H1 (cell line): Measurements from ENCODE around the gene TUBGCP4. TPM values are rescaled to one million over a fixed set of nuclear protein-coding genes. Genes with fewer than 3 reads are reported as not detected.

Experiments
- CTCF ChIA-PET: fragments of 300-600 bp; sonication (Branson Sonifier 250); formaldehyde crosslinking; loops from one replicate; lab custom pipeline; 2021; ENCODE audit not compliant: partially characterized antibody; lab: Charles Lee
- POLR2A ChIA-PET: fragments of 300-600 bp; sonication (Branson Sonifier 250); formaldehyde crosslinking; loops from one replicate; lab custom pipeline; 2021; ENCODE audit warnings: inconsistent platforms; ENCODE audit not compliant: partially characterized antibody; lab: Charles Lee
- DNase-seq, 2 experiments: peaks; one replicate each; pipeline versions ENCODE4 v3.0.0 to v3.0.0-alpha.2; 2010 to 2022; ENCODE audit warnings: low spot score in 2 of 2, low read depth in 1 of 2, mixed read lengths in 1 of 2
- FAIRE-seq: peaks from 2 replicates; lab custom pipeline; 2011; peaks lifted over from hg19 to GRCh38; lab: Jason Lieb, UNC
- H2AFZ ChIP-seq: 2 replicates; pipeline ENCODE4 v1.8.1; 2012; ENCODE audit warnings: low read length, inconsistent platforms
- H2AK5ac ChIP-seq: 2 replicates; pipeline ENCODE4 v1.6.1; 2013; ENCODE audit warnings: low read depth, low read length
- H2BK120ac ChIP-seq: replicated peaks from 2 replicates; pipeline ENCODE3; 2013; ENCODE audit warnings: low read depth, low read length, inconsistent platforms
- H2BK12ac ChIP-seq: 2 replicates; pipeline ENCODE4 v1.6.1; 2013; ENCODE audit warnings: low read depth, low read length
- H2BK15ac ChIP-seq: 2 replicates; pipeline ENCODE4 v1.6.1; 2013; ENCODE audit warnings: low read length
- H2BK20ac ChIP-seq: 2 replicates; pipeline ENCODE4 v1.6.1; 2013; ENCODE audit warnings: low read length
- H2BK5ac ChIP-seq: 2 replicates; pipeline ENCODE4 v1.6.1; 2013; ENCODE audit warnings: low read depth, low read length
- H3K14ac ChIP-seq: 2 replicates; pipeline ENCODE4 v1.6.1; 2013; ENCODE audit warnings: inconsistent platforms; ENCODE audit not compliant: insufficient read length
- H3K18ac ChIP-seq: 2 replicates; pipeline ENCODE4 v1.6.1; 2013; ENCODE audit warnings: low read length; ENCODE audit errors: extremely low read depth
- H3K23ac ChIP-seq: 2 replicates; pipeline ENCODE4 v1.6.1; 2013; ENCODE audit warnings: inconsistent platforms; ENCODE audit not compliant: insufficient read length
- H3K23me2 ChIP-seq: 2 replicates; pipeline ENCODE4 v1.6.1; 2013; ENCODE audit warnings: low read depth, low read length
- H3K27ac ChIP-seq: 2 replicates; pipeline ENCODE4 v1.6.1; 2011; ENCODE audit warnings: low read depth, low read length, inconsistent platforms
- H3K27me3 ChIP-seq, 4 experiments: replicated peaks in 1 of 4; 1 replicate in 1 of 4; 2 replicates in 3 of 4; pipeline versions ENCODE4 v1.6.1 to v1.8.1; 2011 to 2013; ENCODE audit warnings: low read length in 3 of 4, mild to moderate bottlenecking in 3 of 4, inconsistent platforms in 2 of 4, mixed read lengths in 2 of 4, moderate library complexity in 1 of 4; ENCODE audit not compliant: control insufficient read depth in 3 of 4, insufficient read depth in 3 of 4; ENCODE audit errors: extremely low read depth in 1 of 4
- H3K36me3 ChIP-seq, 4 experiments: 2 replicates each; pipeline versions ENCODE4 v1.6.1 to v1.8.1; 2011 to 2013; ENCODE audit warnings: mild to moderate bottlenecking in 4 of 4, low read length in 3 of 4, moderate library complexity in 2 of 4, control low read depth in 1 of 4, inconsistent platforms in 1 of 4; ENCODE audit not compliant: insufficient read depth in 4 of 4, control insufficient read depth in 2 of 4
- H3K4ac ChIP-seq: replicated peaks from 2 replicates; pipeline ENCODE3; 2013; ENCODE audit warnings: low read length, low read depth, mixed read lengths, inconsistent platforms; ENCODE audit not compliant: insufficient read length
- H3K4me1 ChIP-seq, 4 experiments: replicated peaks in 1 of 4; 1 replicate in 1 of 4; 2 replicates in 3 of 4; pipeline versions ENCODE4 v1.6.1 to v1.8.1; 2011 to 2013; ENCODE audit warnings: low read length in 3 of 4, inconsistent platforms in 2 of 4, mixed read lengths in 1 of 4; ENCODE audit not compliant: insufficient read depth in 4 of 4, control insufficient read depth in 3 of 4
- H3K4me2 ChIP-seq, 2 experiments: 2 replicates each; pipeline versions ENCODE4 v1.6.1 to v1.8.1; 2011 to 2013; ENCODE audit warnings: low read depth in 2 of 2, low read length in 2 of 2, control low read depth in 1 of 2, inconsistent platforms in 1 of 2, mild to moderate bottlenecking in 1 of 2; ENCODE audit not compliant: insufficient read depth in 1 of 2
- H3K4me3 ChIP-seq, 4 experiments: fragments of 200-600, 300-600 bp in 1 of 4; sonication (generic), shearing (Covaris generic), sonication (Bioruptor Twin) in 1 of 4; 2 replicates each; pipeline versions ENCODE4 v1.5.1 to v1.8.1; 2011 to 2016; ENCODE audit warnings: low read length in 4 of 4, low read depth in 3 of 4, control low read depth in 2 of 4, inconsistent platforms in 2 of 4, mild to moderate bottlenecking in 2 of 4, mixed read lengths in 1 of 4, moderate library complexity in 1 of 4; ENCODE audit not compliant: insufficient read depth in 2 of 4; ENCODE audit errors: extremely low read depth in 1 of 4
- H3K56ac ChIP-seq: replicated peaks from 2 replicates; pipeline ENCODE3; 2013; ENCODE audit warnings: low read depth, mild to moderate bottlenecking, mixed read lengths, low read length, inconsistent platforms; ENCODE audit not compliant: insufficient read length
- H3K79me1 ChIP-seq: 2 replicates; pipeline ENCODE4 v1.6.1; 2013; ENCODE audit warnings: low read depth, low read length, control low read depth
- H3K79me2 ChIP-seq, 2 experiments: 2 replicates each; pipeline versions ENCODE4 v1.6.1 to v1.8.1; 2012 to 2013; ENCODE audit warnings: low read length in 2 of 2, mild to moderate bottlenecking in 2 of 2, inconsistent platforms in 1 of 2; ENCODE audit not compliant: insufficient read depth in 2 of 2, control insufficient read depth in 1 of 2
- H3K9ac ChIP-seq, 4 experiments: replicated peaks in 1 of 4; 1 replicate in 1 of 4; 2 replicates in 3 of 4; pipeline versions ENCODE4 v1.6.1 to v1.8.1; 2011 to 2013; ENCODE audit warnings: low read depth in 3 of 4, low read length in 3 of 4, control low read depth in 2 of 4, mild to moderate bottlenecking in 2 of 4, moderate library complexity in 2 of 4, inconsistent platforms in 1 of 4; ENCODE audit errors: extremely low read depth in 1 of 4
- H3K9me3 ChIP-seq, 2 experiments: 2 replicates each; pipeline versions ENCODE4 v1.6.1 to v1.8.1; 2012 to 2013; ENCODE audit warnings: mild to moderate bottlenecking in 2 of 2, moderate library complexity in 2 of 2, control low read depth in 1 of 2, inconsistent platforms in 1 of 2, low read depth in 1 of 2, low read length in 1 of 2, mixed read lengths in 1 of 2; ENCODE audit not compliant: insufficient read depth in 2 of 2
- H4K20me1 ChIP-seq, 2 experiments: replicated peaks in 1 of 2; 2 replicates each; pipeline versions ENCODE3 to v1.8.1; 2011 to 2013; ENCODE audit warnings: inconsistent platforms in 2 of 2, low read length in 2 of 2, mild to moderate bottlenecking in 1 of 2; ENCODE audit not compliant: insufficient read depth in 2 of 2, control insufficient read depth in 1 of 2
- H4K5ac ChIP-seq: 2 replicates; pipeline ENCODE4 v1.6.1; 2013; ENCODE audit warnings: low read length, low read depth, mixed read lengths, inconsistent platforms; ENCODE audit not compliant: insufficient read length
- H4K8ac ChIP-seq: 2 replicates; pipeline ENCODE4 v1.8.0; 2013; ENCODE audit warnings: mild to moderate bottlenecking, moderate library complexity, low read length, inconsistent platforms; ENCODE audit not compliant: insufficient read depth; ENCODE audit errors: extremely low read depth
- H4K91ac ChIP-seq: replicated peaks from 2 replicates; pipeline ENCODE3; 2013; ENCODE audit warnings: low read length, mixed read lengths, inconsistent platforms; ENCODE audit not compliant: insufficient read length
- ATF2 ChIP-seq: IDR thresholded peaks from 2 replicates; pipeline ENCODE4 v1.6.1; 2012; ENCODE audit warnings: low read length, inconsistent platforms
- BRCA1 ChIP-seq: IDR thresholded peaks from 2 replicates; pipeline ENCODE4 v1.6.1; 2012; ENCODE audit warnings: low read depth, low read length, improper control_type of control experiment
- CBX5 ChIP-seq: fragments of 300-800, 300-1000 bp; sonication (generic); IDR thresholded peaks from 2 replicates; pipeline ENCODE4 v1.7.1; 2016; ENCODE audit warnings: antibody characterized with exemption, low read length, low read depth
- GABPA ChIP-seq: IDR thresholded peaks from 2 replicates; pipeline ENCODE4 v1.6.1; 2011; ENCODE audit warnings: mild to moderate bottlenecking, low read length, moderate library complexity, borderline replicate concordance; ENCODE audit not compliant: insufficient read depth
- HDAC6 ChIP-seq: IDR thresholded peaks from one replicate; pipeline ENCODE4 v1.7.1; 2012; ENCODE audit warnings: low read depth, mild to moderate bottlenecking, inconsistent platforms, low read length, moderate library complexity
- MAFK ChIP-seq: IDR thresholded peaks from 2 replicates; pipeline ENCODE4 v1.6.1; 2012; ENCODE audit warnings: low read depth, mild to moderate bottlenecking, improper control_type of control experiment, low read length
- RBBP5 ChIP-seq: IDR thresholded peaks from 2 replicates; pipeline ENCODE4 v1.7.1; 2012; ENCODE audit warnings: low read depth, mild to moderate bottlenecking, inconsistent platforms, low read length, moderate library complexity, borderline replicate concordance
- SIN3A ChIP-seq, 2 experiments: IDR thresholded peaks in 1 of 2; conservative IDR thresholded peaks in 1 of 2; 2 replicates each; pipeline ENCODE4 v1.6.1; 2011 to 2012; ENCODE audit warnings: low read length in 2 of 2, improper control_type of control experiment in 1 of 2, low read depth in 1 of 2, mild to moderate bottlenecking in 1 of 2
- SP2 ChIP-seq: IDR thresholded peaks from 2 replicates; pipeline ENCODE4 v1.6.1; 2012; ENCODE audit warnings: mild to moderate bottlenecking, low read length, inconsistent platforms
- SRF ChIP-seq: IDR thresholded peaks from 2 replicates; pipeline ENCODE4 v1.6.1; 2011; ENCODE audit warnings: mild to moderate bottlenecking, low read depth, low read length, moderate library complexity
- YY1 ChIP-seq: IDR thresholded peaks from 2 replicates; pipeline ENCODE4 v1.6.1; 2011; ENCODE audit warnings: low read depth, mild to moderate bottlenecking, low read length
- ZNF274 ChIP-seq: IDR thresholded peaks from 2 replicates; pipeline ENCODE4 v1.7.0; 2012; ENCODE audit warnings: low read length, borderline replicate concordance; ENCODE audit errors: extremely low read depth
- WGBS, 2 experiments: shearing (Covaris generic) in 1 of 2; methylation state at CpG; one replicate each; pipeline versions ENCODE4 v1.1.6 to v1.1.7; 2013 to 2015; ENCODE audit warnings: low lambda C conversion rate in 2 of 2, mixed read lengths in 2 of 2, inconsistent platforms in 1 of 2, low coverage in 1 of 2, missing lambda C conversion rate in 1 of 2; ENCODE audit not compliant: insufficient replicate concordance in 2 of 2, insufficient coverage in 1 of 2, insufficient read length in 1 of 2; ENCODE audit errors: extremely low coverage in 1 of 2, missing lambda C conversion rate in 1 of 2; 5-methylcytosine and 5-hydroxymethylcytosine counted together
- polyA plus RNA-seq, 7 experiments: library from polyadenylated mRNA; depleted of rRNA in 3 of 7; stranded (reverse) in 5 of 7; unstranded in 2 of 7; fragments of >200 nt in 5 of 7; fragments of 200-250 nt in 2 of 7; gene quantifications; 1 replicate in 5 of 7; 2 replicates in 1 of 7; 4 replicates in 1 of 7; pipeline versions ENCODE4 v1.2.1 to v1.2.3, GENCODE V29; 2011 to 2013; ENCODE audit warnings: missing spikeins in 2 of 7, mixed read lengths in 2 of 7
- total RNA-seq: library from RNA; stranded (reverse); fragmentation: NEBNext Ultra II Directional; extraction: Animal tissue kit (Norgen Biotek cat#: 25700); gene quantifications from 2 replicates; pipeline ENCODE4 v1.2.1, GENCODE V29; 2021

TUBGCP4 gene
- total and polyA plus RNA-seq, 2 of the 8 experiments (the other 6 are each of a cell fraction or from before 2014, with no cell fraction given), result 7.3 to 23.4 TPM

- H3K4me1 ChIP-seq, result no peaks in the 10 kb centered on the region
Observed at GRCh38 chr15:43346305-43346704, 24.6 kb upstream of the TUBGCP4 start.

More at GRCh38 chr15:43346305-43346704, 24.6 kb upstream of the TUBGCP4 start:
- WGBS, 2 experiments, result 96% methylated on average over 2 of the region's 2 CpGs; no CpG with 5 or more reads in 1 of the 2 experiments
- H2AK5ac ChIP-seq, result no peak overlapping the region
- DNase-seq (no peak), FAIRE-seq (no peak)
- no peak overlapping the region for H2AFZ ChIP-seq
- no peak overlapping the region for H3K27ac ChIP-seq
- H2BK12ac ChIP-seq, result no peak overlapping the region
- no peaks in the 10 kb centered on the region for H3K27me3 ChIP-seq
- TF ChIP-seq GABPA (no peak), ATF2 (no peak), MAFK (no peak), CBX5 (no peak), HDAC6 (no peak), ZNF274 (no peak), RBBP5 (no peak), SP2 (no peak), YY1 (no peak), BRCA1 (no peak), SRF (no peak), SIN3A (conservative IDR thresholded peaks at IDR 0.05 in 1 of 2, IDR thresholded peaks at IDR 0.05 in 1 of 2; ENCODE audit: low read depth in 1 of 2, low read length in 2 of 2) (no peak)
- no peak overlapping the region for H2BK120ac ChIP-seq
- no peak overlapping the region for H3K4me2 ChIP-seq
- no peaks in the 10 kb centered on the region for H4K20me1 ChIP-seq
- H3K23ac ChIP-seq, result no peak overlapping the region
- no peak overlapping the region for H4K8ac ChIP-seq
- no peak overlapping the region for H3K4me3 ChIP-seq
- no peaks in the 10 kb centered on the region for H3K79me1 ChIP-seq
- no peak overlapping the region for H2BK20ac ChIP-seq
- H4K5ac ChIP-seq, result no peak overlapping the region
- no peaks in the 10 kb centered on the region for H3K9me3 ChIP-seq
- no peak overlapping the region for H3K4ac ChIP-seq
- peaks cover 0 to 23% (median 3%) of the 10 kb centered on the region in 4 experiments; a peak in 6 of 8 replicates for H3K36me3 ChIP-seq
- H2BK5ac ChIP-seq, result no peak overlapping the region
- ChIA-PET POLR2A (interaction anchor here (1.7 kb wide), 1 partner anchor 15 kb away, joined by 3 read pairs; no protein-coding TSS in a partner anchor), CTCF (interaction anchor here (1.1 to 2.1 kb wide), 2 partner anchors 10 to 137 kb away, joined by 3 to 7 read pairs; no protein-coding TSS in a partner anchor)
- no peak overlapping the region for H3K18ac ChIP-seq
- no peak overlapping the region for H3K56ac ChIP-seq
- no peak overlapping the region for H2BK15ac ChIP-seq
- no peaks in the 10 kb centered on the region for H3K79me2 ChIP-seq
- H4K91ac ChIP-seq, result no peak overlapping the region
- no peaks in the 10 kb centered on the region for H3K23me2 ChIP-seq
- no peak overlapping the region for H3K9ac ChIP-seq
- no peak overlapping the region for H3K14ac ChIP-seq
